ENCODE data around the gene ANKRD6.
A peak's percentile ranks its signal among the peaks of the same experiment; 100 is the strongest.

ANKRD6 gene

DNA sequence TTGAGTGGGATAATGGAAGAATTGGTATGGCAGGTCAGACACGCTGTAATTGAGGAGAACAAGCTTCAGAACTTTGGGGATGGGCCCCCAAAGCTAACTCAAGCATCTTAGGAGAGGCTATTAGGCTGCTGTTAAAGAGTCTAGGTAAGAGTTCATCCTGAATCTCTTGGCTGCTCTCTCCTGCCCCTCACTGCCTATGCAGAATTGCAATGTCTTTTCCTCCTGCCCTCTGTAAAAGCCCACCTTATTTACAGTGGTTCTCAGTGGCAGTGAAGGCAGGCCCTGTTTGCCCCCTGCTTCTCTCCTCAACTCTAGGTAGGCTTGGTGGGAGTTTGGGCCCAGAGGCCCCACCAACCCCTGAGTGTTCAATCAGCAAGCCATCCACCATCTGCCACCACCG lies 150.6 kb downstream of the ANKRD6 start:
- H3K27ac Mint-ChIP-seq, result peak overlapping the region in 1 of 3 experiments; percentile 33
- H3K4me1 Mint-ChIP-seq, result no peaks in the 10 kb centered on the region
- no peaks in the 10 kb centered on the region for H3K27me3 Mint-ChIP-seq (ENCODE audit: low read depth)
- peaks cover 3% of the 10 kb centered on the region for H3K36me3 Mint-ChIP-seq (ENCODE audit: low read depth)
- TF ChIP-seq CTCF (IDR thresholded peaks at IDR 0.05; ENCODE audit: unreplicated experiment in 3 of 3), result no peak
- no peaks in the 10 kb centered on the region for H3K9me3 Mint-ChIP-seq
- H3K4me3 Mint-ChIP-seq, result no peak overlapping the region

- no peaks in the 10 kb centered on the region for H3K27me3 Mint-ChIP-seq (ENCODE audit: low read depth)
- no peaks in the 10 kb centered on the region for H3K9me3 Mint-ChIP-seq
- TF ChIP-seq CTCF (IDR thresholded peaks at IDR 0.05; ENCODE audit: unreplicated experiment in 3 of 3), result no peak
- H3K4me3 Mint-ChIP-seq, result no peak overlapping the region
- H3K27ac Mint-ChIP-seq, result no peak overlapping the region
- no peaks in the 10 kb centered on the region for H3K4me1 Mint-ChIP-seq
- peaks cover 3% of the 10 kb centered on the region for H3K36me3 Mint-ChIP-seq (ENCODE audit: low read depth)
These were observed 151.6 kb downstream of the ANKRD6 start for GRCh38 chr6:89584539-89584938.

DNA sequence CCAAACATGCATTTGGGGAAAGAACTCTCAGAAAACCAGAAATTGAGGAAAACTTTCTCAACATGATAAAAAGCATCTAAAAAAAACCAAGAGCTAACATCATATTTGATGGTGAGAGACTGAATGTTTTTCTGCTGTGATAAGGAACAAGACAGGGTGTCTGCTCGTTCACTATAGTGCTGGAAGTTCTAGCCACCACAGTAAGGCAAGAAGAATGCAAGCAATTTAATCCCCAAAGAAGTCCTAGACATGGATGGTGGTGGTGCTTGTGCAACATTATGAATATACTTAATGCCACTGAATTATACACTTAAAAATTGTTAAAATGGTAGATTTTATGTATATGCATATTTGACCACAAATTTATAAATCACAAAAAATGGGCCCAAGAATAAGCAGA lies 152.2 kb downstream of the ANKRD6 start:
- no peak for TF ChIP-seq CTCF (IDR thresholded peaks at IDR 0.05; ENCODE audit: unreplicated experiment in 3 of 3)
- Mint-ChIP-seq H3K27me3 (ENCODE audit: low read depth) (no peaks in the 10 kb centered on the region), H3K36me3 (ENCODE audit: low read depth) (peaks cover 3% of the 10 kb centered on the region), H3K27ac (no peak overlapping the region), H3K9me3 (no peaks in the 10 kb centered on the region), H3K4me3 (no peak overlapping the region), H3K4me1 (no peaks in the 10 kb centered on the region)

DNA sequence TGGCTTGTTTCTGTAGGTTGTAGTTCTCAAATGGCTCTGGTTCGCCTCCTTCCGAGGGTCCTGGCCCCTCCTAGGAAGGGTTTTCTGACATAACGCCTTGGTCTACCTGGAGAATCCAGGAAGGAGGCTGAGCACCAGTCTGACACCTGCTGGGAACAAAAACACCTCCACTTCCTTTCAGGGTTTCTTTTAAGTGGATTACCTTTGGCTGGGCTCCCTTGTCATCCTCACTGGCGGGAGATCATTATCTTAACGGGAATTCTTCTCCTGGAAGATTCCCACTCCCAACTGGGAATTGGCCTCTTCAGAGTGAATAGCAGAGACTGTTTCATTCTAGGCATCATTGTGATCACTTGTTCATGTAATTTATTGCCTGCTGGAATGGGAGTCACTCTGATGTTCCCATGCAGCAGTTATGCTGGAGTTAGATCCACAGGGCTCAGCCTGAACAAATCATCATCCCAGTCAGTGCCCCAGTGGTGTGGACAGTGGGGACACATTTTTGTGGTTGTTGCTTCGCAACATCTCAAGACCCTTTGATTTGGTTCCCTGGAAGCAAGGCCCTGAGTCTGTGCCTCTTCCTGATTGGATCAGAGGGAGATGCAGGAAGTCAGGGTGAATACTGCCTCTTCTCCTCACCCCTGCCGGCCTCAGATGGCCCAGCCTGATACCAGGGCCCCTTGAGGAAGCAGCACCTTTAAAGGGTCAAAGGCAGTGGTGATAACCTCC lies 156.5 kb downstream of the ANKRD6 start:
- H3K27ac Mint-ChIP-seq, result peak overlapping the region in 1 of 3 experiments; percentile 42
- no peaks in the 10 kb centered on the region for H3K27me3 Mint-ChIP-seq (ENCODE audit: low read depth)
- no peaks in the 10 kb centered on the region for H3K4me1 Mint-ChIP-seq
- TF ChIP-seq CTCF (IDR thresholded peaks at IDR 0.05; ENCODE audit: unreplicated experiment in 3 of 3), result no peak
- H3K4me3 Mint-ChIP-seq, result no peak overlapping the region
- H3K36me3 Mint-ChIP-seq (ENCODE audit: low read depth), result peaks cover 4% of the 10 kb centered on the region
- no peaks in the 10 kb centered on the region for H3K9me3 Mint-ChIP-seq

DNA sequence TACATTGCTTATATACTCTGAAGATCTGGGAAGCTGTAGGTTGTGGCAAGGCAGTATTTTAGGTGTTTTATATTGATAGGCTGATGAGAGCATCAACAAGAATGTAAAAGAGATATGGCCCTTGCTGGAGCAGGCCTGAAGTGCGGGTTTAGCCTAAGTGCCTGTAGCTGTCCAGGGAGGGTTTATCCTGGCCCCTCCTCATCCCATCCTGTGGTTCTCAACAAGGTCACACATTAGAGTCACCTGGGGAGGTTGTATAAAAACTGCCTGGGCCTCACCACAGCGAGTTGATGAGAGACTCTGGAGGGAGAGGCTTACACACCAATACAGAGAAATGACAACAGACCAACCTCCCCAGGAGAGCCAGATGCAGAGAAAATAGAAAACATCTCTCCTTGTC lies 157.2 kb downstream of the ANKRD6 start:
- Mint-ChIP-seq H3K36me3 (ENCODE audit: low read depth) (peaks cover 4% of the 10 kb centered on the region), H3K27ac (peak overlapping the region in 1 of 3 experiments; percentile 42), H3K4me3 (no peak overlapping the region), H3K27me3 (ENCODE audit: low read depth) (no peaks in the 10 kb centered on the region), H3K9me3 (no peaks in the 10 kb centered on the region), H3K4me1 (no peaks in the 10 kb centered on the region)
- TF ChIP-seq CTCF (IDR thresholded peaks at IDR 0.05; ENCODE audit: unreplicated experiment in 3 of 3), result no peak

- H3K36me3 Mint-ChIP-seq (ENCODE audit: low read depth), result peaks cover 9% of the 10 kb centered on the region
These were observed 158.8 kb downstream of the ANKRD6 start for GRCh38 chr6:89591745-89592144.

More at GRCh38 chr6:89591745-89592144, 158.8 kb downstream of the ANKRD6 start:
- Mint-ChIP-seq H3K4me1 (no peaks in the 10 kb centered on the region), H3K4me3 (no peak overlapping the region), H3K27ac (no peak overlapping the region), H3K27me3 (ENCODE audit: low read depth) (no peaks in the 10 kb centered on the region), H3K9me3 (no peaks in the 10 kb centered on the region)
- TF ChIP-seq CTCF (IDR thresholded peaks at IDR 0.05; ENCODE audit: unreplicated experiment in 3 of 3), result no peak

Data from nephron (organoid).